GM18519 (cell line): ENCODE measurements around the gene CNTN2.

Experiments used
- ATAC-seq: cut with Tn5 transposase; IDR thresholded peaks from one replicate; pipeline ENCODE4 v1.9.1; 2021; ENCODE audit warnings: mild to moderate bottlenecking, moderate library complexity; ENCODE audit not compliant: unreplicated experiment, low FRiP score

CNTN2 gene

DNA sequence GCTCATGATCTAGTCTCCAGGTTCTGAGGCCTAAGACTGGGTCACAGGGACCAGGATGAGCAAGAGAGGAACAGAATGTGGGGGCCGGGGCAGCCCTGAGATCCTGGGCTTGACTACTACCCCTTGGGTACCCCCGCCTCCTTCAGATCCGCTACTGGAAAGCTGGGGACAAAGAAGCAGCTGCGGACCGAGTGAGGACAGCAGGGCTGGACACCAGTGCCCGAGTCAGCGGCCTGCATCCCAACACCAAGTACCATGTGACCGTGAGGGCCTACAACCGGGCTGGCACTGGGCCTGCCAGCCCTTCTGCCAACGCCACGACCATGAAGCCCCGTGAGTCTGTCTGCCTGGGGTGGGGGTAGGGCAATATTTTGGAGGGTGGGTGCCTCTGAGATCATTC is 28.8 kb downstream of the CNTN2 start:
- ATAC-seq, result no peak

- ATAC-seq, result no peak
Measured at GRCh38 chr1:205072286-205072685, 29.3 kb downstream of the CNTN2 start.

GRCh38 chr1:205072881-205073280 is 29.9 kb downstream of the CNTN2 start:
- no peak for ATAC-seq

DNA sequence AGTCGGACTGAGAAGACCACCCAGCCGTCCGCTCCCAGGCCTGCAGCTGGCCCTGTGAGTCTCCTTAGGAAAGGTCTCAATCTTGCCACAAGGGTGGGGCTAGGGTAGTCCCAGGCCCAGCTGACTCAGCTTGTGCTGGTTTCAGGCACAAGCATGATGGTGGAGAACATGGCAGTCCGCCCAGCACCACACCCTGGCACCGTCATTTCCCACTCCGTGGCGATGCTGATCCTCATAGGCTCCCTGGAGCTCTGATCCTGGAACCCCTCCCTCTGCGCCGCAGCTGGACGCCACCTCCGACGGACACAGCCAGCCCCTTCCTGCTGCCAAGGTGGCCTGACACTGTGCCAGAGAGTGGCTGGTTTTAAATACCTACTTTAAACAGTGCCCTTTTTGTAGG is 30.5 kb downstream of the CNTN2 start:
- ATAC-seq, result no peak

GRCh38 chr1:205074084-205074483 is 31.1 kb downstream of the CNTN2 start:
- ATAC-seq, result no peak

DNA sequence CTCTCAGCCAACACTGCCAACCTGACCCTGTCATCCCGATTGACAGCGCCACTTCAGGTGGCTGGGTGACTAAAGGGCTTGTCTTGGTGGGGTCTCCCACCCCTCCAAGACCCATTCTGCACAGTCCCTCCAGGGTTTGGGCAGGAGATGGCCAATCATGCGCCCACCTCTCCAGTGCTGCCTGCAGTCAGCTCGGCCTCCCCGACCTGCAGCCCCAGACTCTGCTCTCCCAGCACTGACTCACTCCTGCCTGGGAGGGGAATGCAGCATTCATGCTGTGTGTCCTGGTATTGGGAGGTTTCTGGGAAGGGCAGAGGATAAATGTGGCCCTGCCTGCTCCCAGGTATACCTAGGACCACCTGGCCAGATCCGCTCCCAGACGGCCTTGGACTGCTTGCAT is 31.5 kb downstream of the CNTN2 start:
- no peak for ATAC-seq

- no peak for ATAC-seq
Measured at GRCh38 chr1:205075642-205076155, 32.7 kb downstream of the CNTN2 start.

GRCh38 chr1:205076245-205076761 is 33.3 kb downstream of the CNTN2 start:
- ATAC-seq, result no peak

DNA sequence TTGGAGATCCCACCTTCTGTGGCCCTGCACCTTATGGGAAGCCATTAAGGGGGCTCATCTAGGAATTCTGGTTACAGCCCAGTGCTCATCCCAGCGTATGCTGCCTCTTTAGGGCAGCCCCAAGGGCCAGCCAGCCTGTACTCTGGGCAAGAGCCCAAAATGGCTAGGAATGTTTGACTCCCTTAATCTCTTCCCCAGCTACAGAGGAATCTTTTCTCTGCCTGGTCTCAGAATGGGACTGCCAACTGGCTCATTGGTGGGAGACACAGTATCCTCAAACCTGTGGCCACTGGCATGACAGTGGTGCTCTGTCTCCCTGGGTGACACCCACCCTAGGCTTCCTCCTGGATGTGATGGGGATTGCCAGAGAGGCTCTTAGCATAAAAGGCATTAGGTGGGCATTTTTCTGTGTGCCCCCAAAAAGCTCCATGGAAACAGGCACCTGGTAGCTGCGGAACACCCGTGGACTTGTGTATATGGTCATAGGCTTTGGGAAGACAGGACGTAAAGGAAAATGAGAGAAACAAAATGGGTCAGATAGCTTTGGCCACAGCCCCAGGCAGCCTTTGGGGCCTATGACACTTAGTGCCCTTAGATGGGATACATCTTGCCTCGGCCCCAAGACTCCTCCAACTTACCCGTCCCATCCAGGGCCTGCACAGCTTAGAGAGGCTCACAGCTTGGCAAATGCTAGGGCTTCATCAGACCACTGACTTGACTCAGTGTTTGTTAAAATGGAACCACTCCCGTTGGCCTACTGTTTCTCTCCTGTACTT is 34.3 kb downstream of the CNTN2 start:
- ATAC-seq, result no peak

- ATAC-seq, result no peak
Measured at GRCh38 chr1:205077934-205078311, 34.9 kb downstream of the CNTN2 start.

DNA sequence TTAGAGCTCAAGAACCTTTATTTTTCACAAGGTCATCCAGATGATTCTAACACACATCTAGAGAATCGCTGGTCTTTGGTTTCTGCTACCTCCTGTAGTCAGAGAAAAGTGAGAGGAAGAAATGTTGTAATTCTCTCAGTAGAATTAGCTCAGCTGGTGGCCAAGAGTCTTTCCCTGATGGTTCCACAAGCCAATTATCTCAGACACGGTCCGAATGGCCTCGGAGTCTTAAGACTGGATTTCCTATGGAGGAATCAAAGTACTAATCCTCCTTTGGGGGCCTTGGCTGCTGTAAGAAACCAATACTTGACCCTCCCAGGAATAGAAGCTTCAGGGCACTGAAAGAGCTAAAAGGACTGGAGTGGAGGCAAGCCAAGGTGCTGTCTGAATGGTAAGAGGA is 39.4 kb downstream of the CNTN2 start:
- ATAC-seq, result no peak

DNA sequence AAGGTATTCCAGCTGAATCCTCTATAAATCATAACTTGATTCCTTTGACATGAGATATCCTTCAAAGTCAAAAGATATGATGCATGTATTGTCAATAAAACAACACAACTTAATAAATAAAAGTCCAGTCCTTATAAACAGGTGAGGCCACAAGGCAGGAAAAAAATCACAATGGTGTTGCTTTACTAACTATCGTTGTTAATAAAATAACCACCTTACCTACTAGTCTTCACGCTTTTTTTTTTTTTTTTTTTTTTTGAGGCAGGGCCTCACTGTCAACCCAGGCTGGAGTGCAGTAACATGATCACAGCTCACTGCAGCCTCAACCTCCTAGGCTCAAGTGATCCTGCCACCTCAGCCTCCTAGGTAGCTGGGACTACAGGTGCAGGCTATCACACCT is 41.3 kb downstream of the CNTN2 start, which contains the start of gene TMEM81:
Gene TMEM81 (minus strand): TSS at position 101 of the 400 bp plus-strand sequence. CDS start 140 bp downstream, outside the sequence.
- no peak for ATAC-seq

GRCh38 chr1:205088341-205088740 is 45.3 kb downstream of the CNTN2 start:
- ATAC-seq, result no peak

DNA sequence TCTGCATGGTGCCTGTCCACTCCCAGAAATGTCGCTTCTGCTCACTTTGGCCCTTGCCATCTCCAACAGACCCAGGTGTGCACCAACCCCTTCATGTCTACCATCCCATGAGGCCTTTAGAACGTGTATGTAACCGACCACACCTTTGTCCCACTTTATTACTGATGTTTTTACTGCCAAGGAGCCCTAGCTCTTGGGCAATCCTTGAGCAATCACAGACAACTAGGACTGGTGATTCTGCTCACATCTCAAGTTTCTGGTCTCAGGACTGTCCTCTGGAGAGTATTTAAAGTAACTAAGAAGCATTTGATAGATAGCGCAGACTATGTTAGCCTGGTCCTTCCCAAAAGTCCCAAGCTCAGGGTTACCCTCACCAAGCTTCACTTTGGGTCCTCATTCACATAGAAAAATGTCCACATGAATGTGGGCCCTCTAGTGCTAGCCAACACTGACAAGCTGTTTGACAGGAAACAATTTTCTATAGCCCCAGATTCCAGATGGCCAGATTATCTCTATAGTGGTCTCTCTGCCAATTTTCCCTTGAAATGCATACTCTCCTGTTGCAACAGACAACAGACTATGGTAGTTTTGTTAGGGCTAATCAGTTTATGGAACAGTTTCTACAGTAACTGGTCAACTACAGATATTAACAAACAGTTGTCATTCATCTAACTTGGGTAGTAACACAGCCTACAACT is 48.2 kb downstream of the CNTN2 start:
- no peak for ATAC-seq

DNA sequence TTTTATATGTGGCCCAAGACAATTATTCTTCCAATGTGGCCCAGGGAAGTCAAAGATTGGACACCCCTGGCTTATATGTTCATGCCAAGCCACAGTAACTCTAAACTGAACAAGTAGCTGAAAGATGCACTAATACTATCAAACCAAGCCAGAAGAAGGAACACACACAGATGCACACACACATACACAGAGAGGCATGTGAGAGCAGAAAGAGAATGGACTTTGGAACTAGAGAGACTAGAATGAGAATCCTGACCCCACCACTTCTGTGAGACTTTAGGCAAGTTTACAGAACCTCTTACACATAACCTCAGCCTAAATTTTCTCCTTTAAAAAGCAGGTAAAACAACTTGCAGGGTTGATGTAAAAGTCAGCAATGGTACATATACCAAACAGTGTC is 52.4 kb downstream of the CNTN2 start:
- no peak for ATAC-seq

GRCh38 chr1:205098242-205098641 is 55.2 kb downstream of the CNTN2 start:
- no peak for ATAC-seq

GRCh38 chr1:205102404-205102803 is 59.4 kb downstream of the CNTN2 start:
- ATAC-seq, result no peak

- ATAC-seq, result no peak
Measured at GRCh38 chr1:205107327-205107726, 64.3 kb downstream of the CNTN2 start.

- no peak for ATAC-seq
Measured at GRCh38 chr1:205108464-205108863, 65.5 kb downstream of the CNTN2 start.

GRCh38 chr1:205109269-205109668 is 66.3 kb downstream of the CNTN2 start:
- no peak for ATAC-seq

DNA sequence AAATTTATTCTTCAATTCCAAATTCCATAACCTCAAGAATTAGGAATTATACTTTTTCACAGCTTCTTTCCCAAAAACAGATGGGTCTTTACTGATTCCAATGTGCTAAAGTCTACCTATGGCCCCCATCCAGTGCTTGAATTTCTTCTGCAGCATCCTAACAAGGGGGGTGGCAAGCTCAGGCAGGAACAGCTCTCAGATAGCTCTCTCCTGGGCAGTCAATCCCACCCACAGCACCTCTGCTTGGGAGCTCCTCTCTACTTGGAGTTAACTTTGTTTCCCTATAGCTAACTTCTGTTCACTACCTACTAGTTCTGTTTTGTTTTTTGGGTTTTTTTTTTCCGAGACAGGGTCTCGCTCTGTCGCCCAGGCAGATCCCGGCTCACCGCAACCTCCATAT is 66.7 kb downstream of the CNTN2 start:
- no peak for ATAC-seq

DNA sequence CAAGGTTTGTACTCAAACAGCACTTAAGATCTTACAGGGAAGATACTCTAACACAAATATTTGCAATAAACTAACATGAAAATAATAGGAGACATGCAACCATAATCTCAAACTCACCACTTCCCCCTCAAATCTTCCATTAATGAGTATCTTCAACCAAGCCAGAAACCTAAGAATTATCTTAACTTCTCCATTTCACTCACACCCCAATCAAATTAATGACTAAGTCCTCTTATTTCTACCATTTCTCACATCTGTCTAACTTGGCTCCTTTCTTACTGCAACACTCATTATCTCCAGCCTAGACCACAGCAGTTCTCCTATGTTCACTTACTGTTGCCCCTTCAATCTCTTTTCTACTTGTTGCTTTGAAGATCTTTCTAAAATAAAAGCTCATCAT is 68.3 kb downstream of the CNTN2 start:
- ATAC-seq, result no peak
